Mucosa of rectum (tissue), 2 donors: ENCODE data around the gene LTO1.

Source experiments
- H3K27ac ChIP-seq, 2 donors: one replicate each; pipeline ENCODE4 v1.7.0; 2013; ENCODE audit warnings: inconsistent platforms in 2 of 2, low read depth in 2 of 2, low read length in 2 of 2
- H3K27me3 ChIP-seq, 2 donors: one replicate each; pipeline ENCODE4 v1.7.0; 2013; ENCODE audit warnings: low read length in 2 of 2; ENCODE audit not compliant: control insufficient read depth in 2 of 2, insufficient read depth in 2 of 2
- H3K36me3 ChIP-seq, 2 donors: one replicate each; pipeline ENCODE4 v1.7.0; 2013; ENCODE audit warnings: low read length in 2 of 2; ENCODE audit not compliant: control insufficient read depth in 2 of 2, insufficient read depth in 2 of 2
- H3K4me1 ChIP-seq, 2 donors: one replicate each; pipeline ENCODE4 v1.7.0; 2013; ENCODE audit warnings: low read length in 2 of 2, mild to moderate bottlenecking in 1 of 2; ENCODE audit not compliant: control insufficient read depth in 2 of 2, insufficient read depth in 2 of 2
- H3K4me3 ChIP-seq, 2 donors: one replicate each; pipeline ENCODE4 v1.7.0; 2013; ENCODE audit warnings: low read length in 2 of 2
- H3K9ac ChIP-seq, 2 donors: one replicate each; pipeline ENCODE4 v1.7.0; 2013; ENCODE audit warnings: low read length in 2 of 2, low read depth in 1 of 2, mild to moderate bottlenecking in 1 of 2
- H3K9me3 ChIP-seq, 2 donors: one replicate each; pipeline ENCODE4 v1.7.0; 2013; ENCODE audit warnings: low read length in 2 of 2; ENCODE audit not compliant: control insufficient read depth in 2 of 2
- donor health status: healthy.
- donor health status: Normal muscosa, but diverticular disease.

The LTO1 gene

DNA sequence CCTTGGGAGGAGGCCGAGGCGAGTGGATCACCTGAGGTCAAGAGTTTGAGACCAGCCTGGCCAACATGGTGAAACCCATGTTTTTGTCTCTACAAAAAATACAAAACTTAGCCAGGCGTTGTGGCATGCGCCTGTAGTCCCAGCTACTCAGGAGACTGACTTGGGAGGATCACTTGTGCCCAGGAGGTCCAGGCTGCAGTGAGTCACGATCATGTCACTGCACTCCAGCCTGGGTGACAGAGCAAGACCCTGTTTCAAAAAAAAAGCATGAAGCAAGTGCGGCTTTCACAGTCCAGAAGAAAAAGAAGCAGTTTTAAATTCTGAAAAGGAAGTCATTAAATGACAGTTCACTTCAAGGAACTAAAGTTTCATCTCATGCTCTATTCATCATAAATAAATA lies 7.1 kb upstream of the LTO1 start:
- Histone ChIP-seq H3K36me3 (no peaks in the 10 kb centered on the region), H3K27me3 (no peaks in the 10 kb centered on the region), H3K4me3 (no peak overlapping the region), H3K9me3 (no peaks in the 10 kb centered on the region), H3K4me1 (peaks cover 2 to 3% of the 10 kb centered on the region in 2 donors), H3K9ac (no peak overlapping the region), H3K27ac (no peak overlapping the region)

DNA sequence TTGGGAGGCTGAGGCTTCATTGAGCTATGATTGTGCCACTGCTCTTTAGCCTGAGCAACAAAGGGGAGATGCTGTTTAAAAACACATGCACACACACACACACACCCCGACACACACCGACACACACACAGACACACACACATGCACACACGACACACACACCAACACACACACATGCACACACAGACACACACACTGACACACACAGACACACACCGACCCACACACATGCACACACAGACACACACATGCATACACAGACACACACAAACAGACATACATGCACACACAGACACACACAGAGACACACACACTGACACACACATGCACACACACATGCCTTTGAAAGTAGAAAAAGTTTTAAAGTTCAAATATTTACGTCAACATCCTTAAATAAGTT lies 5.5 kb upstream of the LTO1 start:
- Histone ChIP-seq H3K9me3 (no peaks in the 10 kb centered on the region), H3K4me1 (peaks cover under 1 to 2% of the 10 kb centered on the region in 2 donors), H3K27ac (no peak overlapping the region), H3K9ac (no peak overlapping the region), H3K36me3 (no peaks in the 10 kb centered on the region), H3K4me3 (no peak overlapping the region), H3K27me3 (no peaks in the 10 kb centered on the region)

DNA sequence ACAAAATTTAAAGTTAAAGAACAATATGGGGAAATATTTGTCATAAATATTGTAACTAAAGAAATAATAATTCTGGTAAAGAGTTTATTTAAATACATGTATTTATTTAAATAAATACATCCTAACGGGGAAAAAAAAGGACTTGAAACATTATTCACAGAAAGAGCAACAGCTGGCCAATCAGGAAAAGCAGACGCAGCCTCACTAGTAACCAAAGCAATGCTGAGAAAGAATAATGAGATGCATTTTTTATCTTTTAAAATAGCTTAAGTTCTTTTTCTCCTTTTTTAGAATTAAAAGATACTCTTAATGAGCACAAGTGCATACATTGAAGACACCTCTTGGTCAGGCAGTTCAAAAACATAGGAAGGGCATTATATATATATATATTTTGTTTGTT lies 2.6 kb upstream of the LTO1 start:
- peaks cover 8% of the 10 kb centered on the region in 2 donors for H3K4me1 ChIP-seq
- no peak overlapping the region for H3K9ac ChIP-seq
- no peaks in the 10 kb centered on the region for H3K9me3 ChIP-seq
- no peaks in the 10 kb centered on the region for H3K27me3 ChIP-seq
- H3K36me3 ChIP-seq, result peaks cover 0 to 1% of the 10 kb centered on the region in 2 donors
- H3K27ac ChIP-seq, result no peak overlapping the region
- H3K4me3 ChIP-seq, result no peak overlapping the region

DNA sequence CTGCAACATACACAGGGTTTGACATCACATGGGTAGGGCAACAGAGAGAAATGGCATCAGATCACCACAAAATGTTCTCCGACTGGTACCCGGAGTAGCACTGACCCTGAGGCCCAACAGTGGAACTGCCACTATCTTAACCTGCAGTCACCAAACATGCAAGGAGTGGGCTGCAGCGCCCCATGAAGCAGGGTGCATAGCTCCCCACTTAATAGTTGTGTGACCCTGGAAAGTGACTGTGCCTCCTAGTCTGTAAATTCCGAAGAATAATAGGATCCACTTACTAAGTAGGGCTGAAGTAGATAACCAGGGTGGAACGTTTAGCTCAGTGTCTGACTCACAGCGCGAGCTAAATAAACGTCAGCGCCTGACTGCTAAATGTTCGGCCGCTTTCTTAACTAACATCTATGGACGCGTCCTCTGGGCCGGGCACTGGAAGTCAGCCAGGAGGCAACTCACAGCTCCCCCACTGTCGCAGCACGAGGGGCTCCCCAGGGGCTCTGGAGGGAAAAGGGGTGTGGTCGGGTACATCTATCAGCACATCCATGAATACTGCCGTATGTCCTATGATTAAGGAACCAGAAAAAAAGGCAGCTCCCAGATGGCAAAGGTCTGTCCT lies 777 bp downstream of the LTO1 start:
- H3K27me3 ChIP-seq, result no peaks in the 10 kb centered on the region
- H3K9ac ChIP-seq, result peak overlapping the region; percentile 73 to 95
- peaks cover 17 to 21% of the 10 kb centered on the region in 2 donors for H3K36me3 ChIP-seq
- H3K4me1 ChIP-seq, result peaks cover 8% of the 10 kb centered on the region in 2 donors
- H3K4me3 ChIP-seq, result peak overlapping the region; percentile 96 to 97
- H3K27ac ChIP-seq, result peak overlapping the region; percentile 60 to 86
- no peaks in the 10 kb centered on the region for H3K9me3 ChIP-seq

DNA sequence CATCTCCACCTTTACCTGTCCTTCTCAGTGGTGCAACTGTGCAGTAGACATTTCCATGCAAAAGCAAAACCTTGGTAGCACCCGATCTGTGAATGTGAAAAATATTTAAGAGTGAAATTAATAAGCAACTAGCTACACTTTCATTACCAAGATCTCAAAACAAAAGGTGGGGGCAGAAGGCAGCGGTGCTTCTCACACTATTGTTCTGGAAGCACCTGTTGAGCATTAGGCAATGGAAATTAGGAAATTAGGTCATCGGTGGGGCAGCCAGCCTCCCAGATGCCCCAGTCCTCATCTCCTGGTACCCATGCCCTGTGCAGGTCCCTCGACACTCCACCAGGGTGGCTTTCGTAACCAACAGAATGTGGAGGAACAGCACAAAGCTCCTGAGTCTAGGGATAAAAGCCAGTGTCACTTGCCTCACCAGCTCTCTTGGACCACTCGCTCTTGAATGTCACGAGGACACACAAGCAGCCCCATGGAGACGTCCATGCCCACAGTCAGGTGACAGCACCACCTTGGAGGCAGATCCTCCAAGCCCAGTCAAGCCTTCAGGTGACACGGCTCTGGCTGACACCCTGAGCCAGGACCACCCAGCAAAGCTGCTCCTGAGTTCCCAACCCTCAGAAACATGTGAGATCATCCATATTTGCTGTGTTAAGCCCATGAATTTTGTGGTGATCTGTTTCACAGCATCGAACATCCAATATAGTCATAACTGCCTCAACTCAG lies 3.3 kb downstream of the LTO1 start:
- Histone ChIP-seq H3K27ac (no peak overlapping the region), H3K36me3 (peaks cover 28 to 29% of the 10 kb centered on the region in 2 donors), H3K9me3 (no peaks in the 10 kb centered on the region), H3K4me1 (peaks cover 8 to 11% of the 10 kb centered on the region in 2 donors), H3K9ac (no peak overlapping the region), H3K27me3 (no peaks in the 10 kb centered on the region), H3K4me3 (no peak overlapping the region)

DNA sequence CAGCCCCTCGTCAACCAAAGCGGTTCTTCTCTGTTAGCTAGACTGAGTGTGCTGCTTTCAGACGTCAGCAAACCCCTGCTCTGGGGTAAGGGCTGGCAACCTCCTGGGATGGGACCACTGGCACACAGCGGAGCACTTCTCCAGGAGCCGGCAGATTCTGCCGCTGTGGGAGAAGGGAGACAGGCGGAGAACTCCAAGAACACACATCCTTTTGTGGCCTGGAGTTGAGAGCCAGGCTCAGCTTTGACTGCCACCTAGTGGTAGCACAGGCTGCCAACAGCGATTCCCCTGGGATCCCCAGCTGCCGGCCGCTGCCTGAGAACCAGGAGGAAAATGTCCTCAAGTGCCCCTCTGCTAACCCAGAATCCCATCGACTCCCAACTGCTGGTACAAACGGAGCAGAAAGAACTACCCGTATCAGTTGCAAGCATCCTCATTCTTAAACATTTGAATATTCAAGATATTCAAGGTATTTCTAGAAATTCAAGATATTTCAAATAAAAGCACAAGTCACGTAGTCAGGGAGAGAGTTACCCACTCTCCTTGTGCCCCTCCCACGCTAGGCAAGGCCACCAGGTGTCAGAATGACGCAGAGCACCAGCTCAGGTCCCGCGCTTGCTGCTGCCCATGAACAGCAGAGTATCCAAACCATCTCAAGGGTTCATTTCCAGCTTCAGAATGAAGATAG lies 4.9 kb downstream of the LTO1 start:
- H3K9me3 ChIP-seq, result no peaks in the 10 kb centered on the region
- no peaks in the 10 kb centered on the region for H3K27me3 ChIP-seq
- no peak overlapping the region for H3K4me3 ChIP-seq
- H3K36me3 ChIP-seq, result peaks cover 28 to 33% of the 10 kb centered on the region in 2 donors
- H3K9ac ChIP-seq, result no peak overlapping the region
- no peak overlapping the region for H3K27ac ChIP-seq
- peaks cover 8 to 11% of the 10 kb centered on the region in 2 donors for H3K4me1 ChIP-seq

DNA sequence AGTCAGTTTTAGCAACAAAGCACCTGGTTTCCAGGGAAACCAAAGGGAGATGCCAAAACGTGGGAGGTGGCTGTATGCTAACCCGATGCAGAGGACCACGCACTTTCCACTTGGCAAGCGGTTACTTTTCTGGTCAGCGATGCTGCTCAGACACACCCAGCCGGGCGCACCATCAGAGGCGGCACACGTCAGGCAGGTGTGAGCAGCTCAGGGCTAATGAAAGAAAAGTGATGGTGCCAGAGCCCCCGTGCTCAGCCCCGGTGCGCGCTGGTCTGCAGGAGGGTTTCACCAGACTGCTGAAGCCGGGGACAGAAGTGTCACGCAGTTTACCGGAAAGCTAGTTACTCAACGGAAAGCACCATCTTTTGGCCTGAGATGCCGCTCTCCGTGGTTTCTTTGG lies 5.7 kb downstream of the LTO1 start:
- Histone ChIP-seq H3K36me3 (peaks cover 28 to 41% of the 10 kb centered on the region in 2 donors), H3K9me3 (no peaks in the 10 kb centered on the region), H3K4me3 (no peak overlapping the region), H3K4me1 (peaks cover 6 to 9% of the 10 kb centered on the region in 2 donors), H3K9ac (no peak overlapping the region), H3K27me3 (no peaks in the 10 kb centered on the region), H3K27ac (no peak overlapping the region)

DNA sequence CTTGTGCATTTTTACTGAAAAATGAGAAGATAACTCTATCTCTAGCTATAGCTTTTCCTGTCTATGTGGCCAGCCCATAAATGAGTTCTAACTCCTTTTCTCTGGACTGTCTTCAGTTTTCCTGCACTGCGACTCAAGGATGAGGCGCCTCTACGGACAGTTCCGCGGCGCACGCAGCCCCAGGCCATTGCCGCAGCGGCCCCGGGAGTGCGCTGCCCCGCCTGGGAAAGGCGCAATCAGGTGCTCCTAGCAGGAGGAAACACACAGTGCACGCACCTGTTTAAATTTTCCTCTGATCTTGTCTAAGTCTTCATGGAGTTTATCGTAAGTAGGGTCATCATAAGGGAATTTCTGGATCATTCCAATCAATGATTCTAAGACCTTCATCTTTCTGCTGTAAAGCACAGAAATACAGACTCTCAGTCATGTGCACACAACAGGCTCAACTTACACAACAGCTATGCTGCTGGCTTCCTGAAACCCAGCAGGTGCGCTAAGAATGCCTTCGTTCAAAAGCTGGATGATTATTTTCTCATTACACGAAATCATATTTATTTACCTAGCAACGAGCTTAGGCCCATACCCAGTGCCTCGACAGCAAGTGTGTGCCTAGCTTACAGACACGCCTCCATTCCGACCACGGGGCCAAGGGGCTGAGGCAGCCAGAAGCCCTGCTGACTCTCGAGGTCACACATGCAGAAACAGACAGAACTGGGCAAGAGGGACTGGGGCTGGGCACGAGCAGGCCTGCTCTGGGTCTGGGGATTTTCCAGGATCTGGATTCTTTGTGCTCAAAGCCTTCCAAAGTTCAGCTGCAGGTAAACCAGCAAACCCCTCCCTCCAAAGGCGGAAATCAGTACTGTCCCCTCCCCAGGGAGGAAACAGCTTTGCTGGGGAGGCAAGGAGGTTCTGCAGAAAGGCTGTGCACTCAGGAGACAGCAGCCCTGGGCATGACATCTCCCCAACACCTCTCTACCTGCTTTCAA lies 7.2 kb downstream of the LTO1 start:
- Histone ChIP-seq H3K9ac (no peak overlapping the region), H3K36me3 (peaks cover 33 to 51% of the 10 kb centered on the region in 2 donors), H3K4me3 (no peak overlapping the region), H3K27me3 (no peaks in the 10 kb centered on the region), H3K9me3 (no peaks in the 10 kb centered on the region), H3K4me1 (peaks cover 0 to 3% of the 10 kb centered on the region in 2 donors), H3K27ac (no peak overlapping the region)

DNA sequence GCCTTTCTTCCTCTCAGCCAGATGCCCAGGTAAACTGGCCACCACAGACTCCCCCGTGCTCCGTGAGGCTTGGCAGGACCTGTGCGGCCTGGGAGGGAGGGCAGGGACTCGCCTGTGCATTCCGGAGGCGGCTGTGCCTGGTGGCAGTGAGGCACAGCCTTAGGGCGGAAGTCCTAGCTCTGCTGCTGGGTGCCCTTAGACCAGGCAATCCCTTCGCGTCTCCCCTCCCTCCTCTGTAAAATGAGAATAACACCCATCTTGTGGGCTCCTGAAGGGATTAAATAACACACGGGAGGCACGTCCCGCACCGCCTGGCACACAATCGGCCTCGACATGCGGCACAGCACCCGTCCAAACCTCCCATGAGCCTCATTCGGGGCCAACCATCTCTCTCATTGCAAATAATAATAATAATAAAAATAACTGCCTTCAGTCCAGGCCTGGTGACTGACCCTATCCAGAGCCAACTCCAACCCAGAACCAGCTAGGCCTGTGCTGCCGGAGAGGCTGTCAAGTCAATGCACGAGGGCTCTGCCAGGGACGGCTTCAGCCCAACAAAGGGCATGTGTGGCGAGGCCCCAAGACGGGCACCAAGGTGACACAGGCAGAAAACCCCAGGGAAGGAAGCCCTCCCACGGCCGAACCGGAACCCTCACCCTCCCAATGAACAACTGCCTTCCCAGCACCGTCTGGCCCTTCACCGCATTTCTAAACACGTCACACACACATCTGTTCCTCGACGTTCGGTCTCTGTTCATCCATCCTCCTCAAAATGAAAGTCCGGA lies 8.2 kb downstream of the LTO1 start:
- peaks cover 0 to 3% of the 10 kb centered on the region in 2 donors for H3K4me1 ChIP-seq
- H3K27me3 ChIP-seq, result no peaks in the 10 kb centered on the region
- no peak overlapping the region for H3K9ac ChIP-seq
- H3K27ac ChIP-seq, result no peak overlapping the region
- peaks cover 28 to 49% of the 10 kb centered on the region in 2 donors for H3K36me3 ChIP-seq
- no peaks in the 10 kb centered on the region for H3K9me3 ChIP-seq
- H3K4me3 ChIP-seq, result no peak overlapping the region
